ENCODE measurements around the gene CSH2.
"Not testable (repeated sequence)": the region's sequence is repeated elsewhere in the genome, so short reads cannot be mapped to it uniquely, and the experiment has no call there.

DNA sequence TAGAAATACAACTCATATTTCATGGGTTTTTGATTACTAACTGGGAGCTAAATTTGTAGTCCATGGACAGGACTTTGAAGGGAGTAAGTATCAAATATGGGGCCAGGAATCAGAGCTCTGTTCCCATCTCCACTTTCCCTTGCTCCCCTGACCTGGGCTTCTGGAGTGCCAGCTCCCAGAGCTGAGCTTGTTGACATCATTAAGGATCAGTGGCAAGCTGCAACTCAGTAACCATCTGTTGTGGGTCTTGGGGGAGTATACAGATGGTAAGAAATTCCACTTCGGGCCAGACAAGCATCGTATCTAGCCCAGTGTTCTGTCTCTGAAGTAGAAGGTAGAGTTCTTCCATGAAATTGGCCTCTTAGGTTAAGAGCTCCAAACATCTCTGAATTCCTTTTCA lies 28.5 kb upstream of the CSH2 start:
- TF ChIP-seq, protein P1, sequence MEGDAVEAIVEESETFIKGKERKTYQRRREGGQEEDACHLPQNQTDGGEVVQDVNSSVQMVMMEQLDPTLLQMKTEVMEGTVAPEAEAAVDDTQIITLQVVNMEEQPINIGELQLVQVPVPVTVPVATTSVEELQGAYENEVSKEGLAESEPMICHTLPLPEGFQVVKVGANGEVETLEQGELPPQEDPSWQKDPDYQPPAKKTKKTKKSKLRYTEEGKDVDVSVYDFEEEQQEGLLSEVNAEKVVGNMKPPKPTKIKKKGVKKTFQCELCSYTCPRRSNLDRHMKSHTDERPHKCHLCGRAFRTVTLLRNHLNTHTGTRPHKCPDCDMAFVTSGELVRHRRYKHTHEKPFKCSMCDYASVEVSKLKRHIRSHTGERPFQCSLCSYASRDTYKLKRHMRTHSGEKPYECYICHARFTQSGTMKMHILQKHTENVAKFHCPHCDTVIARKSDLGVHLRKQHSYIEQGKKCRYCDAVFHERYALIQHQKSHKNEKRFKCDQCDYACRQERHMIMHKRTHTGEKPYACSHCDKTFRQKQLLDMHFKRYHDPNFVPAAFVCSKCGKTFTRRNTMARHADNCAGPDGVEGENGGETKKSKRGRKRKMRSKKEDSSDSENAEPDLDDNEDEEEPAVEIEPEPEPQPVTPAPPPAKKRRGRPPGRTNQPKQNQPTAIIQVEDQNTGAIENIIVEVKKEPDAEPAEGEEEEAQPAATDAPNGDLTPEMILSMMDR (IDR thresholded peaks at IDR 0.05) = not testable (repeated sequence)
- TF ChIP-seq POLR2A (IDR thresholded peaks at IDR 0.05) = not testable (repeated sequence)
